ENCODE results near the gene U2AF1L4. TPM values are rescaled to one million over a fixed set of nuclear protein-coding genes. Genes with fewer than 3 reads are reported as not detected.
"Not testable (repeated sequence)": the region's sequence is repeated elsewhere in the genome, so short reads cannot be mapped to it uniquely, and the experiment has no call there.

The U2AF1L4 gene
- total RNA-seq, 1 experiment from 2014 or later, result 14.1 TPM

DNA sequence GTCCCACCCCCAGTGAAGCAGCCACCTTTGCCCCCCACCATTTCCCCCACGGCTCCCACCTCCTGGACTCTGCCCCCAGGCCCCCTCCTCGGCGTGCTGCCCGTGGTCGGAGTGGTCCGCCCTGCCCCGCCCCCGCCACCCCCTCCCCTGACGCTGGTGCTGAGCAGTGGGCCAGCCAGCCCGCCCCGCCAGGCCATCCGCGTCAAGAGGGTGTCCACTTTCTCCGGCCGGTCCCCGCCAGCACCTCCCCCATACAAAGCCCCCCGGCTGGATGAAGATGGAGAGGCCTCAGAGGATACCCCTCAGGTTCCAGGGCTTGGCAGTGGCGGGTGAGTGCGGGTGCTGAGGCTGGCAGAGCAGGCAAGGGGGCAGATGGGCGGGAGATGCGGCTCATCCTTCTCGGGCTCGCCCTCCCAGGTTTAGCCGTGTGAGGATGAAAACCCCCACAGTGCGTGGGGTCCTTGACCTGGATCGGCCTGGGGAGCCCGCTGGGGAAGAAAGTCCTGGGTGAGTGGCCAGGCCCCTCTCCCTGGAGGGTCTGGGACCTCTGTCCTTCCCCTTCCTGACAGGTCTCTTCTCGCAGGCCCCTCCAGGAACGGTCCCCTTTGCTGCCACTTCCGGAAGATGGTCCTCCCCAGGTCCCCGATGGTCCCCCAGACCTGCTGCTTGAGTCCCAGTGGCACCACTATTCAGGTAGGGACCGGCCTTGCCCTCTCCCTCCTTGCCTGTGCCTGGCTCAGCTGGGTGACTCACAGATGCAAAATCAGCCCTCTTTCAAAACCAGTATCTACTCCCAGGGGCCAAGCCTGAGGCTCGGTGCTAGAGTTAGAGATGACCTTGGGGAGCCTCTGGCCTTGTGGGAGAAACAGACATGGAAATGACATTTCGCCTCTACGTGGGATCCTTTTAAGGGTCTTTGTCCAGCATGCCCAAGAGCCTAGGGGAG lies 11.8 kb downstream of the U2AF1L4 start:
- no peak for DNase-seq (ENCODE audit: low read depth)
- in situ Hi-C loops (cut with HindIII; ENCODE audit: low pct_unique_long_range_greater_than_20kb, low sequenced_read_pairs), result no loop called here

DNA sequence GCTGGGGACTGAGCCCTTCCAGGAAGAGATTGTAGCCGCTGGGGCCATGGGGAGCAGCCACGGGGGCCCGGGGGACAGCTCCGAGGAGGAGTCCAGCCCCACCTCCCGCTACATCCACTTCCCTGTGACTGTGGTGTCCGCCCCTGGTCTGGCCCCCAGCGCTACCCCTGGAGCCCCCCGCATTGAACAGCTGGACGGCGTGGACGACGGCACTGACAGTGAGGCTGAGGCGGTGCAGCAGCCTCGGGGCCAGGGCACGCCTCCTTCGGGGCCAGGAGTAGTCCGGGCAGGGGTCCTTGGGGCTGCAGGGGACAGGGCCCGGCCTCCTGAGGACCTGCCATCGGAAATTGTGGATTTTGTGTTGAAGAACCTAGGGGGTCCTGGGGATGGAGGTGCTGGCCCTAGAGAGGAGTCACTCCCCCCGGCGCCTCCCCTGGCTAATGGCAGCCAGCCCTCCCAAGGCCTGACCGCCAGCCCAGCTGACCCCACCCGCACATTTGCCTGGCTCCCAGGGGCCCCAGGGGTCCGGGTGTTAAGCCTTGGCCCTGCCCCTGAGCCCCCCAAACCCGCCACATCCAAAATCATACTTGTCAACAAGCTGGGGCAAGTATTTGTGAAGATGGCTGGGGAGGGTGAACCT lies 12.6 kb downstream of the U2AF1L4 start:
- in situ Hi-C loops (cut with HindIII; ENCODE audit: low pct_unique_long_range_greater_than_20kb, low sequenced_read_pairs), result no loop called here
- no peak for DNase-seq (ENCODE audit: low read depth)

DNA sequence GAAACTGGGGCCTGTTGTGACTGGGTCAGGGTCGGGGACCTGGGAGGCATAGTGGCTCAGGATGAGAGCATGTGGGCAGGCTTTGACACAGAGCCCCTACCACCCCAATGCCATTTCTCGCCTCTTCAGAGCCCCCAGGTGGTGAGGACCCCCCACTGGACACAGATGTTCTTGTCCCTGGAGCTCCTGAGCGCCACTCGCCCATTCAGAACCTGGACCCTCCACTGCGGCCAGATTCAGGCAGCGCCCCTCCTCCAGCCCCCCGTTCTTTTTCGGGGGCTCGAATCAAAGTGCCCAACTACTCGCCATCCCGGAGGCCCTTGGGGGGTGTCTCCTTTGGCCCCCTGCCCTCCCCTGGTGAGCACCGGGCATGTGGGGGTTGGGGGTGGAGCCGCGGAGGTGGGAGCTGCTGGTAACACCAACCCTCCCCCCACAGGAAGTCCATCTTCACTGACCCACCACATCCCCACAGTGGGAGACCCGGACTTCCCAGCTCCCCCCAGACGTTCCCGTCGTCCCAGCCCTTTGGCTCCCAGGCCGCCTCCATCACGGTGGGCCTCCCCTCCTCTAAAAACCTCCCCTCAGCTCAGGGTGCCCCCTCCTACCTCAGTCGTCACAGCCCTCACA lies 13.3 kb downstream of the U2AF1L4 start:
- no peak for DNase-seq (ENCODE audit: low read depth)
- in situ Hi-C loops (cut with HindIII; ENCODE audit: low pct_unique_long_range_greater_than_20kb, low sequenced_read_pairs), result no loop called here

GRCh38 chr19:35731353-35731752 lies 13.9 kb downstream of the U2AF1L4 start:
- in situ Hi-C loops (cut with HindIII; ENCODE audit: low pct_unique_long_range_greater_than_20kb, low sequenced_read_pairs), result no loop called here
- no peak for DNase-seq (ENCODE audit: low read depth)

DNA sequence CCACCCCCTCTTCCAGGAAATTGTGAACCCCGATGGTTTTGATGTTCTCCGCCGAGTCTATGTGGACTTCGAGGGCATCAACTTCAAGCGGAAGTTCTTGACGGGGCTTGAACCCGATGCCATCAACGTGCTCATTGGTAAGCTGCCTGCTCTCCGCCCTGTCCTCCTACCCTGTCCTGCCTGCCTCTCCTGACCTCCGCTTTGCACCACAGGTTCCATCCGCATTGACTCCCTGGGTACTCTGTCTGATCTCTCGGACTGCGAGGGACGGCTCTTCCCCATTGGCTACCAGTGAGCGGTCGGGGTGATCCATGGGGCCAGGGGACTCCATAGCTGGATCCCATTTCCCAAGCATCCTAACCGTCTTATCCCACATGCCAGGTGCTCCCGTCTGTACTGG lies 14.9 kb downstream of the U2AF1L4 start:
- in situ Hi-C loops (cut with HindIII; ENCODE audit: low pct_unique_long_range_greater_than_20kb, low sequenced_read_pairs), result no loop called here
- no peak for DNase-seq (ENCODE audit: low read depth)

DNA sequence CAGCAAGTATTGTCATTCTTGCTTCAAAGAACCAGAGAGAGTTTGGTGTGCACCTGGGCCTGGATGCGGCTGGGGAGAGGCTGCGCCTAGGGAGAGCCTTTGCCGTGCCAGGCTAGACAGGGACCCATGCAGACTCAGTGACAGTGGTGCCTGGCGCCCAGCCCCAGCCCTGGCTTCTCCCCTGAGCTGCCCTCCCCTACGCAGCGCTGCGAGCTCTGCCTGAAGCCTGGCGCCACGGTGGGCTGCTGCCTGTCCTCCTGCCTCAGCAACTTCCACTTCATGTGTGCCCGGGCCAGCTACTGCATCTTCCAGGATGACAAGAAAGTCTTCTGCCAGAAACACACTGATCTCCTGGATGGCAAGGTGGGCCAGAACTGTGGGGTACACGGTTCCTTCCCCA lies 15.5 kb downstream of the U2AF1L4 start:
- no peak for DNase-seq (ENCODE audit: low read depth)
- in situ Hi-C loops (cut with HindIII; ENCODE audit: low pct_unique_long_range_greater_than_20kb, low sequenced_read_pairs), result no loop called here

DNA sequence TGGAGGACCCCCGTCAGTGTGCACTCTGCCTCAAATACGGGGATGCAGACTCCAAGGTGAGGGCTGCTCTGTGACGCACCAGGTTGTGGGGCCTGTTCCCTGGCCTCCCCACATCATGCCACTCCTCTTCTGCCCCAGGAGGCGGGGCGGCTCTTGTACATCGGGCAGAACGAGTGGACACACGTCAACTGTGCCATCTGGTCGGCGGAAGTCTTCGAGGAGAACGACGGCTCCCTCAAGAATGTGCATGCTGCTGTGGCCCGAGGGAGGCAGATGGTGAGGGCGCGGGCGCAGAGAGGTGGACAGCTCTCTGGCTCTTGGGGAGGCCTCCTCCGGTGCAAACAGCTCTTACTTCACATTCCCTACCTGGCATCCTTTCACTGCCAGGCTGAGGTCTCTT lies 16.2 kb downstream of the U2AF1L4 start:
- in situ Hi-C loops (cut with HindIII; ENCODE audit: low pct_unique_long_range_greater_than_20kb, low sequenced_read_pairs), result no loop called here
- DNase-seq (ENCODE audit: low read depth), result no peak

DNA sequence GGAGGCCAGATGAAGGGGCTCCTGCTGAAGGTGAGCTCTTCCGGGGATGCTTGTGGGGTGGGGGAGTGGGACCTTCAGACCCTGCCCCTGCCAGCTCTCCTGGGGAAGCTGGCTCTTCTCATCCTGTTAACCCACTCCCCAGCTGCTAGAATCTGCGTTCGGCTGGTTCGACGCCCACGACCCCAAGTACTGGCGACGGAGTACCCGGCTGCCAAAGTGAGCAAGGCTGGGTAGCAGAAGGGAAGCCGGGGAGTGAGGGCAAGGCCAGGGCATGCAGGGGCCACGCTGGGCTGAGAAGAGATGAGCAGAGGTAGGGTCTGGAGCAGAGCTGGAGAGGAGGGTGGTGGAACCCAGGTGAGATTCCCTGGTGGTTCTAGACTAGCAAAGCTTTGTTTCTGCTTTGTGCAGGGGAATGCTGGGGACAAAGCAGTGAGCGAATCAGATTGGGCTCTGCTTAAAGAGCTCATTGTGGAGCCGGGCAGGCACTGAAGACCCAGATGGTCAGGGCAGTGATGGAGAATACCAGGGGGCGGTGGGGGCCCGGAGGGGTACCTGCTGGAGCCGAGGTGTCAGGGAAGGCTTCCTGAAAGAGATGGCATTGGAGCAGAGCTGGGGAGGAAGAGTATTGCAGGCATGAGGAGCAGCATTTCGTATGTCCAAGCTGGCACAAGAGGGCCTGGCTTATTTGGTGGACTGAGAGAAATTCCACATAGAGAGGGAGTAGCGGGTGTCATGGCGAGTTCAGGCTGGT lies 17.1 kb downstream of the U2AF1L4 start:
- no peak for DNase-seq (ENCODE audit: low read depth)
- in situ Hi-C loops (cut with HindIII; ENCODE audit: low pct_unique_long_range_greater_than_20kb, low sequenced_read_pairs), result no loop called here

- in situ Hi-C loops (cut with HindIII; ENCODE audit: low pct_unique_long_range_greater_than_20kb, low sequenced_read_pairs), result no loop called here
- DNase-seq (ENCODE audit: low read depth), result no peak
These were observed 17.9 kb downstream of the U2AF1L4 start for GRCh38 chr19:35727053-35727955.

DNA sequence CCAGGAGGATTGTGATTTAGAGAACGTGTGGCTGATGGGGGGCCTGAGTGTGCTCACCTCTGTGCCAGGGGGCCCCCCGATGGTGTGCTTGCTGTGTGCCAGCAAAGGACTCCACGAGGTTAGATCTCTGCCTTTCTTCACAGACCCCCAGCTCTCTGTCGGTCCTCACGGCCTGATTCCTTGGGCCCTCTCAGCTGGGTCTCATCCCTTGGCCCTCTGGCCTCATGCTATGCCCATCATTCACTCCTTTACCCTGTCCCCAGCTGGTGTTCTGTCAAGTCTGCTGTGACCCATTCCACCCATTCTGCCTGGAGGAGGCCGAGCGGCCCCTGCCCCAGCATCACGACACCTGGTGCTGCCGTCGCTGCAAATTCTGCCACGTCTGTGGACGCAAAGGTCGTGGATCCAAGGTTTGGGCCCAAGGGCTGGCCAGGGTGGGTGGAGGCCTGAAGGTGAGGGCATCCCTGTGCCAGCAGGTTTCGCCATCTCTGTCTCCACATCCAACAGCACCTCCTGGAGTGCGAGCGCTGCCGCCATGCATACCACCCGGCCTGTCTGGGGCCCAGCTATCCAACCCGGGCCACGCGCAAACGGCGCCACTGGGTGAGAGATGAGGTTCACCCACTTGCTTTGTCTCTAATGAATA lies 19.9 kb downstream of the U2AF1L4 start:
- DNase-seq (ENCODE audit: low read depth), result no peak
- in situ Hi-C loops (cut with HindIII; ENCODE audit: low pct_unique_long_range_greater_than_20kb, low sequenced_read_pairs), result no loop called here

- no peak for DNase-seq (ENCODE audit: low read depth)
- in situ Hi-C loops (cut with HindIII; ENCODE audit: low pct_unique_long_range_greater_than_20kb, low sequenced_read_pairs), result no loop called here
These were observed 20.7 kb downstream of the U2AF1L4 start for GRCh38 chr19:35724560-35724959.

DNA sequence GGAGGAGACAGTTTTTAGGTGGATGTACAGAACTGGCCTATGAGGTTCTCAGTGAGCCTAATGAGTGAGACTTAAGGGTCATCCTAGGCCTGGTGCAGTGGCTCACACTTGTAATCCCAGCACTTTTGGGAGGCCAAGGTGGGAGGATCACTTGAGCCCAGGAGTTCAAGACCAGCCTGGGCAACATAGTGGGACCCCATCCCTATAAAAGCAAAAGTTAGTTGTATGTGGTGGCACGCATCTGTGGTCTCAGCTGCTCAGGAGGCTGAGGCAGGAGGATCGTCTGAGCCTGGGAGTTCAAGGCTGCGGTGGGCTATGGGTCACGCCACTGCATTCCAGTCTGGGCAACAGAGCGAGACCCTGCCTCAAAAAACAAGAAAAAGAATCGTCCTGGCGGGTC lies 21.1 kb downstream of the U2AF1L4 start:
- in situ Hi-C loops (cut with HindIII; ENCODE audit: low pct_unique_long_range_greater_than_20kb, low sequenced_read_pairs); DNase-seq (ENCODE audit: low read depth): not testable (repeated sequence)

- DNase-seq (ENCODE audit: low read depth), result no peak
- in situ Hi-C loops (cut with HindIII; ENCODE audit: low pct_unique_long_range_greater_than_20kb, low sequenced_read_pairs), result no loop called here
These were observed 21.5 kb downstream of the U2AF1L4 start for GRCh38 chr19:35723671-35724070.

DNA sequence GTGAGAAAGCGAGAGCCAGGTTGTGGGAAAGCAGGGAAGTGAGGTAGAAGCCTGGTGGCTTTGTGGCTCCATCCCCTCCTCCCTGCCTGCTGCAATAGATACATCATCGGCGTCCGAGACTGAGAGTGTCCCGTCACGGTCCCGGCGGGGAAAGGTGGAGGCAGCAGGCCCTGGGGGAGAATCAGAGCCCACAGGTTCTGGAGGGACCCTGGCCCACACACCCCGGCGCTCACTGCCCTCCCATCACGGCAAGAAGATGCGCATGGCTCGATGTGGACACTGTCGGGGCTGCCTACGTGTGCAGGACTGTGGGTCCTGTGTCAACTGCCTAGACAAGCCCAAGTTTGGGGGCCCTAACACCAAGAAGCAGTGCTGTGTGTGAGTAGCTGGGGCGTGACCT lies 22.3 kb downstream of the U2AF1L4 start:
- in situ Hi-C loops (cut with HindIII; ENCODE audit: low pct_unique_long_range_greater_than_20kb, low sequenced_read_pairs), result no loop called here
- no peak for DNase-seq (ENCODE audit: low read depth)

- DNase-seq (ENCODE audit: low read depth), result no peak
- in situ Hi-C loops (cut with HindIII; ENCODE audit: low pct_unique_long_range_greater_than_20kb, low sequenced_read_pairs), result no loop called here
These were observed 22.8 kb downstream of the U2AF1L4 start for GRCh38 chr19:35722461-35722860.

- no peak for DNase-seq (ENCODE audit: low read depth)
- in situ Hi-C loops (cut with HindIII; ENCODE audit: low pct_unique_long_range_greater_than_20kb, low sequenced_read_pairs), result no loop called here
These were observed 23.8 kb downstream of the U2AF1L4 start for GRCh38 chr19:35721374-35721773.

- no peak for DNase-seq (ENCODE audit: low read depth)
- in situ Hi-C loops (cut with HindIII; ENCODE audit: low pct_unique_long_range_greater_than_20kb, low sequenced_read_pairs), result no loop called here
These were observed 24.6 kb downstream of the U2AF1L4 start for GRCh38 chr19:35720648-35721047.

Measured in Caki2 (cell line).